ENCODE data around the gene PIP4K2A. TPM values are rescaled to one million over a fixed set of nuclear protein-coding genes. Genes with fewer than 3 reads are reported as not detected.

PIP4K2A gene
- total RNA-seq, 1 donor from 2014 or later = 67.6 TPM

DNA sequence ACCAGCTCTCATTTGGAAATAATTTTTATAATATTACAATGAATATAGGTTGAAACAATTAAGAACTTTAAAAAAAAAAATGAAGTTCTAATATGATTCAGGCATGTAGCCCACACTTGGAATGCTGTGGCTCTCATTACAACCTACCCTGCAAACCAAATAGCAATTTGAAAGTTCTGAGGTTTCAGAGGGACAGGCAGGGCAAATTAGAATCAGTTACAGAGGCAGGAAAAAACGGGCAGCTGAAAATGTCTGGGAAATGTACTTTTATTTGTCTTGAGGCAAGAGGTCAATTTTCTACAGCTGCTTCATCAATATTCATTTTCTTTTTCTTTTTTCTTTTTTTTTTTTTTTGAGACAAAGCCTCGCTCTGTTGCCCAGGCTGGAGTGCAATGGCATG is 95.3 kb downstream of the PIP4K2A start:
- Histone ChIP-seq H3K27ac (no peak overlapping the region), H3K27me3 (ENCODE audit: low read depth) (no peaks in the 10 kb centered on the region), H3K36me3 (no peaks in the 10 kb centered on the region), H3K4me1 (peaks cover 88% of the 10 kb centered on the region), H3K4me3 (no peak overlapping the region), H3K9me3 (no peaks in the 10 kb centered on the region)
- TF ChIP-seq, protein P1, sequence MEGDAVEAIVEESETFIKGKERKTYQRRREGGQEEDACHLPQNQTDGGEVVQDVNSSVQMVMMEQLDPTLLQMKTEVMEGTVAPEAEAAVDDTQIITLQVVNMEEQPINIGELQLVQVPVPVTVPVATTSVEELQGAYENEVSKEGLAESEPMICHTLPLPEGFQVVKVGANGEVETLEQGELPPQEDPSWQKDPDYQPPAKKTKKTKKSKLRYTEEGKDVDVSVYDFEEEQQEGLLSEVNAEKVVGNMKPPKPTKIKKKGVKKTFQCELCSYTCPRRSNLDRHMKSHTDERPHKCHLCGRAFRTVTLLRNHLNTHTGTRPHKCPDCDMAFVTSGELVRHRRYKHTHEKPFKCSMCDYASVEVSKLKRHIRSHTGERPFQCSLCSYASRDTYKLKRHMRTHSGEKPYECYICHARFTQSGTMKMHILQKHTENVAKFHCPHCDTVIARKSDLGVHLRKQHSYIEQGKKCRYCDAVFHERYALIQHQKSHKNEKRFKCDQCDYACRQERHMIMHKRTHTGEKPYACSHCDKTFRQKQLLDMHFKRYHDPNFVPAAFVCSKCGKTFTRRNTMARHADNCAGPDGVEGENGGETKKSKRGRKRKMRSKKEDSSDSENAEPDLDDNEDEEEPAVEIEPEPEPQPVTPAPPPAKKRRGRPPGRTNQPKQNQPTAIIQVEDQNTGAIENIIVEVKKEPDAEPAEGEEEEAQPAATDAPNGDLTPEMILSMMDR (IDR thresholded peaks at IDR 0.05) = no peak
- DNase-seq (no peak), ATAC-seq (no peak)
- intact Hi-C loops (cut with DNase I) = no loop called here

DNA sequence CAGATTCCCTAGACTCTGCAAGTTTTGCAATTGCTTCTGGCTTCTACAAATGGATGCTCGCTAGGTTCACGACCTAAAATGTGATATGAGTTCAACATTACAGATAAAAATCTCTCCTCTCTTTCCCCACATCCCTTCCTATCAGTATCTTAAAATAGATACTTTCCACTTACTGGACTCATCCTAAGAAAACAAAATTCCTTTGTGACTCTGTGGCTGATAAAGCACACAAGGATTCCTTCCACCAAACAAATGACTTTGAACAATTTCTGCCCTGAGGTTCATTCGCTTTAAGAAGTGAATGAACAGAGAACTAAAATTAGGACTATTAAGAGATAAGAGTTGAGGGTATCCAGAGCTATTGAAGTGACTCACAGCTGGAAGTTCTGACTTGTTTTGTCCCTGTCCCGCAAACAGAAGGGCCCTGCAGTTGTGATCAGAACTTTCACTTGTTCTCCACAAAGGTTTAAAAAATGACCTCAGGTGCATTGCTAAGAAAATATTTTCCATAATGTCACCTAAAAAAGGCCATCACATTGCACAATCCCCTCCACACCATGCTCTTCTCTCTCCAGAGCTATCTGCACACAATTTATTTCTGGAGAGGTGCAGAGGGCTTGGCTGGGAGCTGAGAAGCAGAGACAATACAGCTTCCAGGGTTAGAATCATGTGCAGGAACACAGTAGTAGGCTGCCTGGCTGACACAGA is 96.1 kb downstream of the PIP4K2A start:
- ATAC-seq = no peak
- Histone ChIP-seq H3K4me3 (no peak overlapping the region), H3K27ac (no peak overlapping the region), H3K36me3 (no peaks in the 10 kb centered on the region), H3K4me1 (peaks cover 79% of the 10 kb centered on the region), H3K27me3 (ENCODE audit: low read depth) (no peaks in the 10 kb centered on the region), H3K9me3 (no peaks in the 10 kb centered on the region)
- intact Hi-C loops (cut with DNase I) = no loop called here
- no peak for DNase-seq
- TF ChIP-seq, protein P1 (IDR thresholded peaks at IDR 0.05) = no peak

DNA sequence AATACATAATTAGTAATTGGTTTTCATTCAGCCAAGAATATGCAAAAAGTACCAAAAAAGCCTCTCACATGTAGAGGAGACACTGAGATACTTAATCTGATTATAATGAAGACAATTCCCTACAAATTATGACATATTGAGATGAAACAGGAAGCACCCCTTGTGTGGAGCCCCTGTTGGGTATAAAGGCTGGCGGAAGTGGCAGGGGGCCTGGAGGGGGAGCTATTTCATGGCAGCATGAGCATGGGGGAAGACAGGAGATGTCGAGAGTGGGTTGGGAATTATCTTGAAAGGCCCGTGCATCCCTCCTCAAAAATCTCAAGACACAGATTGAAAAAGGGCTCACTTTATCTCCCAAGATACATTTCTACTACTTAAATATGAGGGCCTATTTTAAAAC is 96.9 kb downstream of the PIP4K2A start:
- Histone ChIP-seq H3K36me3 (no peaks in the 10 kb centered on the region), H3K27me3 (ENCODE audit: low read depth) (no peaks in the 10 kb centered on the region), H3K4me1 (peaks cover 72% of the 10 kb centered on the region), H3K4me3 (no peak overlapping the region), H3K27ac (no peak overlapping the region), H3K9me3 (no peaks in the 10 kb centered on the region)
- ATAC-seq (no peak), DNase-seq (no peak)
- TF ChIP-seq, protein P1 (IDR thresholded peaks at IDR 0.05) = no peak
- intact Hi-C loops (cut with DNase I) = no loop called here

DNA sequence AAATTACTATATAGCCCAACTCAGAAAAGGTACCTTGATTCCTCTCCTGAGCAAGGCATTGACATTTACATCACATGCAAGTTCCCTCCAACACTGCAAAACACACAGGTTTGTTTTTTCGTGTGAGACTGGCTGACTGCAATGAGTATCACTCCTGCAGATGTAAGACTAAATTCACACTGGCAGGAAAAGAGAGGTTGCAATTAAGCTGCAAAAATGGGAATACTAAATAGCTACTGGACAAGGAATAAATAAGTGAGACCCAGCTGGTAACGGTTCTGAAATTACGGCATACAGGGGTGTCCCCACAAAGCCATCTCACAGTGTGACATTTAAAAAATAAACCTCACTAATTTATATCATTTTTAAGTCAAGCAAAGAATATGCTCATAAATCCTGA is 97.3 kb downstream of the PIP4K2A start:
- no peaks in the 10 kb centered on the region for H3K9me3 ChIP-seq
- intact Hi-C loops (cut with DNase I) = no loop called here
- H3K27ac ChIP-seq = no peak overlapping the region
- H3K36me3 ChIP-seq = no peaks in the 10 kb centered on the region
- no peaks in the 10 kb centered on the region for H3K27me3 ChIP-seq (ENCODE audit: low read depth)
- ATAC-seq (no peak), DNase-seq (no peak)
- H3K4me3 ChIP-seq = no peak overlapping the region
- TF ChIP-seq, protein P1 (IDR thresholded peaks at IDR 0.05) = no peak
- H3K4me1 ChIP-seq = peaks cover 68% of the 10 kb centered on the region

DNA sequence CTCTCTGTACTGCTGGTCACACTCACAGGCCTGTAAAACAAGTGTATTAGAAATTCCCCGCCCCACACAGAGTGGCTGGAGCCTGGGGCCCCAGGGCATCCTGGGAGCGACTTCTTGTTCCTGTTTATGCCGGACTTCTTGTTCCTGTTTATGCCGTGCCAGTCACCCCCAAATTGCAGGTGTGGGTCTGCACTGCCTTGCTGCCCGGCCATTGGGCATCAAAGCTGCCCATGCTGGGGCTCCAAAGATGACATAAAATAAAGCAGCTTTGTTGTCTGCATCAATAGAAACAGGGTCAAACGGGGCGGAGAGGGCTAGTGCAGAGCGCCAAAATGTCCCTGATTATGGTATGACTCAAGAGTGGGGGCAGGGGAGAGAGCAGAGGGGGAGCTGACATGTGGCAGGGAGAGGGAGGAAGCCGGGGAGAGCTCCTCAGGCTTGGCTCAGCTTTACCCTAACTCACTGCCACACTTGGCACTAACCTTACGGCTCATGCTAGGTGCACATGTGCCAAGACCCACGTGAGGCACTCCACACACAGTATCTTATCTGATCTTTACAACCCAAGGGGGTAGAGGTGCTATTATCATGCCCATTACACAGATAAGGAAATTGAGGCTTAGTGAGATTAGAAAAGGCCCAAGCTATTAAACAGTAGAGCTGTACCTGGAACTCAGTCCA is 98.4 kb downstream of the PIP4K2A start:
- DNase-seq (peak; percentile 76), ATAC-seq (peak; percentile 89 to 90)
- Histone ChIP-seq H3K36me3 (no peaks in the 10 kb centered on the region), H3K9me3 (no peaks in the 10 kb centered on the region), H3K27ac (peak overlapping the region; percentile 59), H3K27me3 (ENCODE audit: low read depth) (no peaks in the 10 kb centered on the region), H3K4me1 (peaks cover 59% of the 10 kb centered on the region), H3K4me3 (peak overlapping the region; percentile 43)
- intact Hi-C loops (cut with DNase I) = no loop called here
- TF ChIP-seq, protein P1 (IDR thresholded peaks at IDR 0.05) = no peak

All from lower lobe of right lung (tissue), 2 donors.